Bronchial epithelial cell (primary cell): ENCODE results near the gene CHPT1. TPM values are rescaled to one million over a fixed set of nuclear protein-coding genes. Genes with fewer than 3 reads are reported as not detected.
"Not testable (repeated sequence)": the region's sequence is repeated elsewhere in the genome, so short reads cannot be mapped to it uniquely, and the experiment has no call there.

ENCODE experiments used
- DNase-seq: peaks from one replicate; pipeline ENCODE4 v3.0.0-alpha.2; 2010; ENCODE audit warnings: low read depth
- FAIRE-seq: peaks from 2 replicates; lab custom pipeline; 2011; peaks lifted over from hg19 to GRCh38; lab: Jason Lieb, UNC
- H3K27me3 ChIP-seq: 2 replicates; pipeline ENCODE4 v1.5.1; 2011; ENCODE audit warnings: low read length; ENCODE audit not compliant: control insufficient read depth, insufficient read depth
- H3K36me3 ChIP-seq: 2 replicates; pipeline ENCODE4 v1.5.1; 2011; ENCODE audit warnings: low read length; ENCODE audit not compliant: control insufficient read depth, insufficient read depth
- H3K4me3 ChIP-seq: 2 replicates; pipeline ENCODE4 v1.5.1; 2011; ENCODE audit warnings: mild to moderate bottlenecking, low read depth, low read length, control low read depth
- CTCF ChIP-seq: IDR thresholded peaks from 2 replicates; pipeline ENCODE4 v1.5.1; 2011; ENCODE audit warnings: mild to moderate bottlenecking, moderate library complexity, low read length, control low read depth, inconsistent platforms; ENCODE audit not compliant: insufficient read depth, severe bottlenecking
- total RNA-seq: library from RNA; depleted of rRNA; stranded (reverse); fragments of >200 nt; gene quantifications from 2 replicates; pipeline ENCODE4 v1.2.1, GENCODE V29; 2014

The CHPT1 gene
- total RNA-seq, 1 donor from 2014 or later, result 3.2 TPM

DNA sequence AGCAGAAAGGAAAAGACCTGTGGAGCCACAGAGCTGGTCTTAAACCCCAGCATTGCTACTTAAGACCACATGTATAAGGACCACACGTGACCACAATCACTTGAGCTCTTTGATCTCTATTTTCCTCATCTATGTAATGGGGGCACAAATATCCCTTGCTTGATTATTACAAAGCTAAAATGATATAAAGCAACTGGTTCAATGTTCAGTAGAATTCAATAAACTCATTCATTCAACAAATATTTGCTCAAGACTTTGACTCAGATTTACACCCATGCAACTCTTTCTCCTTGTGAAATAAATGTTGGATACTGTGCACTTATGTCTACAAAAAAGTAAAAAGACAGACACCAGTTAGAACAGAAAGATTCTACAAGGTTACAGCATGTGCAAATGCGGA lies 21.9 kb upstream of the CHPT1 start:
- no peak for TF ChIP-seq CTCF
- FAIRE-seq (no peak), DNase-seq (no peak)
- Histone ChIP-seq H3K36me3 (no peaks in the 10 kb centered on the region), H3K4me3 (no peak overlapping the region), H3K27me3 (no peaks in the 10 kb centered on the region)

DNA sequence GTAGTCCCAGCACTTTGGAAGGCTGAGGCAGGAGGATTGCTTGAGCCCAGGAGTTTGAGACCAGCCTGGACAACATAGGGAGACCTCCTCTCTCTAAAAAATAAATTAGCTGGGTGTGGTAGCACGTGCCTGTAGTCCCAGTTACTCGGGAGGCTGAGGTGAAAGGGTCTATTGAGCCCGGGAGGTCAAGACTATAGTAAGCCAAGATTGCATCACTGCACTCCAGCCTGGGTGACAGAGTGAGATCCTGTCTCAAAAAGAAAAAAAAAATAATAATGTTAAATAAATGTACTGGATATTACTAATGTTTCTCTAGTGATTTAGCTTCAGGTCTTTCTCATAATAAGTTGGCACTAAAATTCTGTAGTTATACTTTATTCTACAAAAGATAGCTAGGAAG lies 20.9 kb upstream of the CHPT1 start:
- not testable (repeated sequence) for DNase-seq, FAIRE-seq, H3K27me3 ChIP-seq, H3K36me3 ChIP-seq, H3K4me3 ChIP-seq

DNA sequence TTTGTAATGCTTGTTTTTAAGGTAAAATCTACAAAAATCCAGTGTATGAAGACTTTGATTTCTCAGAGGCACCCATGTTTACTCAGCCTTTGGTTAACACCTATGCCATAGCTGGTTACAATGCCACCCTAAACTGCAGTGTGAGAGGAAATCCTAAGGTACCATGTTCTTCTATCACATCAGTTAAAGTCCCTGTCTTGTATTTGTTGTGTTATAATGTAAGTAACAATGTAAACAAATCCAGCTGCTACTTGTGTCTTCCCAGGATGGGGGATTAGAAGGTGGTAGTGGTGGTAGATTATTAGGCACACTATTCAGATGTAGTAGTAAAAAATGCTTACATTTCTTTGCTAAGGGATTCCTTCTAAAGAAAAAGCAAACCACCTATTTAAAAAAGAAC lies 19.4 kb upstream of the CHPT1 start:
- DNase-seq (no peak), FAIRE-seq (no peak)
- TF ChIP-seq CTCF, result no peak
- no peaks in the 10 kb centered on the region for H3K27me3 ChIP-seq
- H3K4me3 ChIP-seq, result no peak overlapping the region
- no peaks in the 10 kb centered on the region for H3K36me3 ChIP-seq

DNA sequence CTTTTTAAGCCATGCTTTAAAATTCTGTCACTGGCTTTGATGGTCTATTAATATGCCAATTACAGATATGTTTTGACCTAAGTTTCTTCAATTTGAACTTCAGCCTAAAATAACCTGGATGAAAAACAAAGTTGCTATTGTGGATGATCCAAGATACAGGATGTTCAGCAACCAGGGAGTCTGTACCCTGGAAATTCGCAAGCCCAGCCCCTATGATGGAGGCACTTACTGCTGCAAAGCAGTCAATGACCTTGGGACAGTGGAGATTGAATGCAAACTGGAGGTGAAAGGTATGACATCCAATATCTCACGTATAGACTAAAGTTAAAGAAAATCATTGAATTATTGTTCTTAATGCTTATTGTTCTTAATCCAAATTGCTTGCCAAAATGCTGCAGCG lies 17.2 kb upstream of the CHPT1 start:
- Histone ChIP-seq H3K36me3 (no peaks in the 10 kb centered on the region), H3K4me3 (no peak overlapping the region), H3K27me3 (no peaks in the 10 kb centered on the region)
- TF ChIP-seq CTCF, result no peak
- DNase-seq, result no peak
- no peak for FAIRE-seq

DNA sequence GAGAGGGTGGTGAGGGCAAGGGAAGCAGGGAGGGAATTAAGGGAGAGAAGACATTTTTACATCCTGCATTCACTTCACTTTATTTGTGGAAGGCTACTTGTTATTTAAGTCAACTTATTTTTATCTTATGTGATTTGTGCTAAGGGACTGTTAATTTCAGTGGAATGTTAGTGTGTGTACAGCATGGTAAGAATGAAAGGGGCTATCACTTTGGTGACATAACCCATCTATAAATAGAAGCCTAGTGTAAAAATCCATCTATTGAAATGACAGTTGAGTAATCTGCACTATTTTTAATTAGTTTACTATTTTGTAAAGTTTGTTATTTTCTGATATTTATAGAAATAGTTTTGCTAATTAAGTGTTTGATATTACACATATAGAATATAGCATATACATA lies 16.8 kb upstream of the CHPT1 start:
- Histone ChIP-seq H3K36me3 (no peaks in the 10 kb centered on the region), H3K4me3 (no peak overlapping the region), H3K27me3 (no peaks in the 10 kb centered on the region)
- DNase-seq, result no peak
- no peak for TF ChIP-seq CTCF
- no peak for FAIRE-seq

DNA sequence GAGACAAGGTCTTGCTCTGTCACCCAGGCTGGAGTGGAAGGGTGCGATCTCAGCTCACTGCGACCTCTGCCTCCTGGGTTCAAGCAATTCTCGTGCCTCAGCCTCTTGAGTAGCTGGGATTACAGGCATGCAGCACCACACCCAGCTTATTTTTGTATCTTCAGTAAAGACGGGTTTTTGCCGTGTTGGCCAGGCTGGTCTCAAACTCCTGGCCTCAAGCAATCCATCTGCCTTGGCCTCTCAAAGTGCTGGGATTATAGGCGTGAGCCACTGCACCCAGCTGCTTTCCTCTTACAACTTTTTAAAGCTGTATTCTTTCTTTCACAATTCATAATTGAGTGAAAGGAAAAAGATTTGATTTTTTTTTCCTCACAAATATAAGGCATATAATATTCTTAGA lies 15.8 kb upstream of the CHPT1 start:
- not testable (repeated sequence) for H3K4me3 ChIP-seq, DNase-seq, FAIRE-seq

DNA sequence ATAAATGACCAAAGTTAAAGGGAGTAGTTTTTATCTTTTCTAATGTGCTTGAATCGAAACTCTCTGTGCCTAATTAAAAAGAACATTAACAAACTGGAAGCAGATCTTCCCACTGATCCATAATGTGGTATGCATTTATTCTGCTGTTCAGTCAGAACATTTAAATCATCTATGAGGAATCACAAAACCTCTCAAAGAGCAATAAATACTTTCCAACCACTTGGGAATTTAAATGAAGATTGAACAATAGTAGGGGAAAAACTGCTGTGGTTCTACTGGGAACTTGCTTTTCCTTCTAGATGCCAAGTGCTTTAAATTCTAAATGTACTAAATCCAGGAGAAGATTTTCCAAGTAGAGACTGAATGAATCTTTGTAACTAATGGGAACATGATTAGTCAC lies 12.3 kb upstream of the CHPT1 start:
- Histone ChIP-seq H3K27me3 (no peaks in the 10 kb centered on the region), H3K36me3 (no peaks in the 10 kb centered on the region), H3K4me3 (no peak overlapping the region)
- no peak for TF ChIP-seq CTCF
- DNase-seq (no peak), FAIRE-seq (no peak)

More for the DNA sequence above, 15.8 kb upstream of the CHPT1 start:
- not testable (repeated sequence) for H3K27me3 ChIP-seq, H3K36me3 ChIP-seq
